K562 (cell line): ENCODE measurements around the gene ACACB. TPM values are rescaled to one million over a fixed set of nuclear protein-coding genes. Genes with fewer than 3 reads are reported as not detected.

Experiments used
- ATAC-seq: fragments of 200-7000 bp; cut with Tn5 transposase; 3 replicates; pipeline ENCODE4 v1.9.1; 2020; ENCODE audit warnings: moderate library complexity
- BruUV-seq: library from RNA; stranded (reverse); fragments of 400-500 nt; replicated peaks from 2 replicates; lab custom pipeline; 2021; lab: Mats Ljungman, UMichigan
- CTCF ChIA-PET: fragments of 300-600 bp; formaldehyde crosslinking; extraction: SDS; loops from one replicate; lab custom pipeline; 2021; ENCODE audit warnings: low intra/inter-chr PET ratio; lab: Yijun Ruan, JAX
- POLR2A ChIA-PET: fragments of 300-600, 350-650 bp; sonication (Branson Sonifier 250); formaldehyde crosslinking; extraction: SDS; loops from one replicate; lab custom pipeline; 2021; ENCODE audit warnings: antibody characterized with exemption, inconsistent platforms; lab: Yijun Ruan, JAX
- DNase-seq, 4 experiments: peaks; one replicate each; pipeline versions ENCODE4 v3.0.0 to v3.0.0-alpha.2; 2011 to 2018; ENCODE audit warnings: low spot score in 3 of 4, mixed read lengths in 3 of 4; ENCODE audit errors: extremely low read depth in 1 of 4
- FAIRE-seq: peaks from 2 replicates; lab custom pipeline; 2011; peaks lifted over from hg19 to GRCh38; lab: Jason Lieb, UNC
- H2AFZ ChIP-seq: 2 replicates; pipeline ENCODE4 v1.6.0; 2011; ENCODE audit warnings: low read depth, low read length, control low read depth, inconsistent platforms
- H3K27ac ChIP-seq: fragments of 200-600 bp; 3 replicates; pipeline ENCODE4 v1.8.0; 2011; ENCODE audit warnings: low read depth, mild to moderate bottlenecking, control low read depth, inconsistent platforms, low read length, moderate library complexity, mixed read lengths; ENCODE audit errors: extremely low read depth
- H3K27me3 ChIP-seq, 2 experiments: fragments of 300-600 bp in 1 of 2; 2 replicates in 1 of 2; 3 replicates in 1 of 2; pipeline versions ENCODE4 v1.6.0 to v1.8.0; 2011; ENCODE audit warnings: inconsistent platforms in 2 of 2, low read length in 2 of 2, mild to moderate bottlenecking in 1 of 2, mixed read lengths in 1 of 2, moderate library complexity in 1 of 2; ENCODE audit not compliant: control insufficient read depth in 2 of 2, insufficient read depth in 2 of 2
- H3K36me3 ChIP-seq: fragments of 300-600 bp; 3 replicates; pipeline ENCODE4 v1.8.0; 2011; ENCODE audit warnings: mild to moderate bottlenecking, low read length, inconsistent platforms; ENCODE audit not compliant: control insufficient read depth, insufficient read depth
- H3K4me1 ChIP-seq, 2 experiments: fragments of 200-600 bp in 1 of 2; replicated peaks in 1 of 2; 2 replicates in 1 of 2; 3 replicates in 1 of 2; pipeline versions ENCODE4 v1.5.1 to v1.8.0; 2011; ENCODE audit warnings: inconsistent platforms in 2 of 2, low read length in 2 of 2, mild to moderate bottlenecking in 1 of 2, mixed read lengths in 1 of 2, moderate library complexity in 1 of 2; ENCODE audit not compliant: control insufficient read depth in 2 of 2, insufficient read depth in 2 of 2
- H3K4me2 ChIP-seq: 2 replicates; pipeline ENCODE4 v1.6.1; 2011; ENCODE audit warnings: low read length, control low read depth, inconsistent platforms, mixed read lengths; ENCODE audit not compliant: insufficient read depth
- H3K4me3 ChIP-seq: fragments of 200-600 bp; sonication (generic), shearing (Covaris generic); 2 replicates; pipeline ENCODE4 v1.5.1; 2016; ENCODE audit warnings: control low read depth, inconsistent platforms
- H3K79me2 ChIP-seq: fragments of 200-600 bp; 3 replicates; pipeline ENCODE4 v1.8.0; 2011; ENCODE audit warnings: low read length, inconsistent platforms; ENCODE audit not compliant: control insufficient read depth, insufficient read depth
- H3K9ac ChIP-seq, 2 experiments: 2 replicates each; pipeline versions ENCODE4 v1.6.0 to v1.6.1; 2011; ENCODE audit warnings: low read depth in 2 of 2, low read length in 2 of 2, control low read depth in 1 of 2, inconsistent platforms in 1 of 2, mild to moderate bottlenecking in 1 of 2, mixed read lengths in 1 of 2; ENCODE audit not compliant: insufficient read depth in 1 of 2
- H3K9me1 ChIP-seq: one replicate; pipeline ENCODE4 v1.6.0; 2011; ENCODE audit warnings: inconsistent platforms, mild to moderate bottlenecking, low read length, moderate library complexity; ENCODE audit not compliant: control insufficient read depth, insufficient read depth
- H3K9me3 ChIP-seq: replicated peaks from 2 replicates; pipeline ENCODE4 v1.5.1; 2011; ENCODE audit warnings: low read depth, low read length, inconsistent platforms; ENCODE audit not compliant: control insufficient read depth, insufficient read depth
- H4K20me1 ChIP-seq: replicated peaks from 2 replicates; pipeline ENCODE4 v1.6.1; 2011; ENCODE audit warnings: low read length, inconsistent platforms, mixed read lengths; ENCODE audit not compliant: control insufficient read depth, insufficient read depth
- MAFG ChIP-seq: fragments of 450-650 bp; conservative IDR thresholded peaks from 2 replicates; pipeline ENCODE4 v1.6.1; 2016; ENCODE audit warnings: missing genetic modification characterization, missing compliant biosample characterization
- NCOA2 ChIP-seq, 2 experiments: fragments of 450-650 bp; IDR thresholded peaks; 2 replicates each; pipeline ENCODE4 v1.6.1; 2018; ENCODE audit warnings: mild to moderate bottlenecking in 2 of 2, moderate library complexity in 1 of 2; ENCODE audit not compliant: partially characterized antibody in 2 of 2
- ZNF518B ChIP-seq: fragments of 250-450 bp; sonication (Bioruptor Pico); IDR thresholded peaks from 2 replicates; pipeline ENCODE4 v1.5.0; 2021; ENCODE audit warnings: mild to moderate bottlenecking, moderate library complexity
- WGBS: fragments of 100-300 bp; shearing (Covaris generic); methylation state at CpG from one replicate; pipeline ENCODE4 v1.1.6; 2016; ENCODE audit warnings: low coverage, mixed read lengths; ENCODE audit not compliant: insufficient coverage; ENCODE audit errors: missing lambda C conversion rate; 5-methylcytosine and 5-hydroxymethylcytosine counted together
- in situ Hi-C: fragments of 300-500 bp; cut with MboI; formaldehyde crosslinking; loops from 4 replicates; pipeline ENCODE4 v1.15.0; 2018; ENCODE audit warnings: inconsistent platforms, mixed read lengths
- intact Hi-C: fragments of 100-400 bp; cut with micrococcal nuclease; formaldehyde crosslinking; loops from 2 replicates; pipeline ENCODE4 v1.14.2; 2022
- polyA plus RNA-seq, 8 experiments: library from polyadenylated mRNA; depleted of rRNA in 4 of 8; stranded (reverse) in 5 of 8; unstranded in 3 of 8; fragments of >200 nt; fragmentation: Nextera tagmentation in 2 of 8; fragmentation: Illumina TruSeq in 1 of 8; extraction: Ambion mirVana in 2 of 8; extraction: Trizol in 1 of 8; gene quantifications; 2 replicates each; pipeline versions ENCODE4 v1.2.1 to v1.2.3, GENCODE V29; 2011 to 2014; ENCODE audit warnings: inconsistent platforms in 1 of 8, missing spikeins in 1 of 8
- total RNA-seq, 7 experiments: library from RNA; depleted of rRNA in 6 of 7; stranded (reverse); fragments of >200 nt in 6 of 7; fragmentation: Illumina TruSeq in 2 of 7; extraction: Trizol in 2 of 7; gene quantifications; 2 replicates each; pipeline versions ENCODE4 v1.2.1 to v1.2.3, GENCODE V29; 2011 to 2021; ENCODE audit warnings: low replicate concordance in 1 of 7

Gene ACACB
- total and polyA plus RNA-seq, 9 of the 15 experiments (the other 6 are each of a cell fraction or from before 2014, with no cell fraction given), result 0.10 to 2.5 (median 0.83) TPM

GRCh38 chr12:109197327-109197726 lies 80.9 kb downstream of the ACACB start:
- Histone ChIP-seq H2AFZ (no peak overlapping the region), H3K9ac (peak overlapping the region in 1 of 2 experiments; percentile 26; a peak in 1 of 4 replicates), H3K4me3 (no peak overlapping the region), H3K79me2 (no peaks in the 10 kb centered on the region), H3K9me1 (no peaks in the 10 kb centered on the region), H3K9me3 (no peaks in the 10 kb centered on the region), H3K27me3 (peaks cover 3 to 37% of the 10 kb centered on the region in 2 experiments; a peak in 3 of 5 replicates), H3K36me3 (no peaks in the 10 kb centered on the region), H3K27ac (no peak overlapping the region), H4K20me1 (no peaks in the 10 kb centered on the region), H3K4me1 (peaks cover 4 to 11% of the 10 kb centered on the region in 2 experiments; a peak in 3 of 5 replicates), H3K4me2 (no peak overlapping the region)
- FAIRE-seq (no peak), DNase-seq (no peak), ATAC-seq (no peak)
- in situ Hi-C loops, result no loop called here
- no peak for TF ChIP-seq ZNF518B
- no peak for TF ChIP-seq MAFG
- TF ChIP-seq NCOA2 (IDR thresholded peaks at IDR 0.05; ENCODE audit: partially characterized antibody in 2 of 2), result no peak
- WGBS, result 35% methylated on average over 10 of the region's 10 CpGs
- no TSS peak for BruUV-seq
- intact Hi-C loops, result no loop called here
- POLR2A ChIA-PET, result interaction anchor here (0.6 kb wide), 1 partner anchor 14 kb away, joined by 4 read pairs; no protein-coding TSS in a partner anchor
- CTCF ChIA-PET, result no interaction called here
